G401 (cell line): ENCODE results near the gene PRR29. TPM values are rescaled to one million over a fixed set of nuclear protein-coding genes. Genes with fewer than 3 reads are reported as not detected.
"Not testable (repeated sequence)": the region's sequence is repeated elsewhere in the genome, so short reads cannot be mapped to it uniquely, and the experiment has no call there.

Experiments
- DNase-seq: peaks from one replicate; pipeline ENCODE4 v3.0.0-alpha.2; 2015; ENCODE audit warnings: low spot score
- in situ Hi-C: cut with HindIII; loops from 2 replicates; pipeline ENCODE4 v1.10.0; 2016; ENCODE audit warnings: low sequenced_read_pairs, mixed read lengths
- total RNA-seq: library from RNA; depleted of rRNA; stranded (reverse); fragments of >200 nt; shearing (Covaris generic); gene quantifications from 2 replicates; pipeline ENCODE4 v1.2.3, GENCODE V29; 2014

Gene PRR29
- total RNA-seq, 1 experiment from 2014 or later = 3.1 TPM

DNA sequence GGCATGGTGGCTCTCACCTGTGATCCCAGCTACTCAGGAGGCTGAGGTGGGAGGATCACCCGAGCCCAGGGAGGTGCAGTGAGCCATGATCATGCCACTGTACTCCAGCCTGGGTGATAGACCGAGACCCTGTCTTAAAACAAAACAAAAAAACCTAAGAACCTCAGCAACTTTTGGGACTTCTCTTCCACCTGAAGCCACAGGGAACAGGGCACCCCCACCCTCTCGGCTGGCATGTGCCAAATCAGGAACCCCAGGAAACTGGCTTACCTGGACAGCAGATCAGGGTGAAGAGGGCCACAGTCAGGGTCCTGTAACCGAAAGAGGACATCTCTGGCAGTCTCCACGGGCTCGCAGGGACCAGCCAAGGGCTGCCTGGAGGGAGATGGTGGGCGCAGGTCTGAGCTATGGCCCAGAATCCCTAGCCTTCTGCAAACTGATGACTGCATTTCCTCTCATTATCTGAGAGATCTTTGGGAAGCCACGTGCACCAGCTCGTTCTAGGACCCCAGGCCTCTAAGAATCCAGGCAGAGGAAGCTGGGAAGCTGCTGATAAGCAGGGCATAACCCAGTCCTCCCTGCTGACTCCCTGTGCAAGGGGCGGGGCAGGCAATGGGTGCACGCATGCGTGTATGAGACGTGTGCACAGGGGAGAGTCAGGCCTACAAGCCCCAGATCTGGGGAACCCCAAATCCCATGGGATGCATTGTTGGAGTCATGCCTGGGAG lies 8.4 kb downstream of the PRR29 start:
- no peak for DNase-seq
- in situ Hi-C loops = no loop called here

DNA sequence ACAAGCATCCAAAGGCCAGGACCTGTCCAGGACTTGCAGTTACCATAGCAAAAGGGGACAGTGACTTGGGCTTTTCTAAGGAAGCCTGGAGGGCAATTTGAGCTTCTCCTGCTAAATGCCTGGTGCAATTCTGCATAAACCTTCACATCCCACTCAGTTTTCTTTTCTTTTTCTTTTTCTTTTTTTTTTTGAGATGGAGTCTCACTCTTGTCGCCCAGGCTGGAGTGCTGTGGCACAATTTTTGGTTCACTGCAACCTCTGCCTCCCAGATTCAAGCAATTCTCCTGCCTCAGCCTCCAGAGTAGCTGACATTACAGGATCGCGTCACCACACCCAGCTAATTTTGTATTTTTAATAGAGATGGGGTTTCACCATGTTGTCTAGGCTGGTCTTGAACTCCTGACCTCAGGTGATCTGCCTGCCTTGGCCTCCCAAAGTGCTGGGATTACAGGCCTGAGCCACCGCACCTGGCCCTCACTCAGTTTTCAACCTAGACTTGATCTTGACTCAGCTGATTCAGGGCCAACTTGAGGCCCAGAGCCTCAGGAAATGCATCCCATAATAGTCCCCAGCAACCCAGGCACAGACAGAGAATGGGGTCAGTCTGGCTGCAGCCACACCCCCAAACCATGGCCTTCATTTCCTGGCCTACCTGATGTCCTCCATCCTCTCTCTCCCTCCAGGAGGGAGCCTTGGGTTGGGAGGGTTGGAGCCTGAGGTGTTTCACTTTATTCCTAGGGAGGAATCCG lies 9.1 kb downstream of the PRR29 start:
- DNase-seq, in situ Hi-C loops: not testable (repeated sequence)

DNA sequence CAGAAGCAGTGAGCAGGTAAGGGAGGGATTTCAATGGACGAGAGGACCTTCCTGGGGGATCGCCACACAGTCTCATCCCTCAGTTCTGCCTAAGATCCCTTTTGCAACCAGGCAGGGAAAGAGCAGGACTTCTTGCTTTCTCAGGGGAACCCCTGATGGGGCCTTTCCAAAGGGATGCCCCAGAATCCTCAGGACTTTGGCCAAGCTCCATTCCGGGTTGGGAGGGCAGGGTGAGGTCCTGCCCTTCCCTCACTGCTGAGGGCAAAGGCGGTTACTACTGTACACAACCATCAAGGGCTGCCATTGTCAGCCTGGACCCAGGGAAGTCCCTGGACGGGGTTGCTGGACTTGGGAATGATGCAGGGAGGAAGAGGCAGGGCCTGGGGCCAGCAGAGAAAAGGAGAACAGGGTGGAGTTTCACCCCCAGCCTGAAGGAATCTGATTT lies 9.7 kb downstream of the PRR29 start:
- no peak for DNase-seq
- in situ Hi-C loops = no loop called here

DNA sequence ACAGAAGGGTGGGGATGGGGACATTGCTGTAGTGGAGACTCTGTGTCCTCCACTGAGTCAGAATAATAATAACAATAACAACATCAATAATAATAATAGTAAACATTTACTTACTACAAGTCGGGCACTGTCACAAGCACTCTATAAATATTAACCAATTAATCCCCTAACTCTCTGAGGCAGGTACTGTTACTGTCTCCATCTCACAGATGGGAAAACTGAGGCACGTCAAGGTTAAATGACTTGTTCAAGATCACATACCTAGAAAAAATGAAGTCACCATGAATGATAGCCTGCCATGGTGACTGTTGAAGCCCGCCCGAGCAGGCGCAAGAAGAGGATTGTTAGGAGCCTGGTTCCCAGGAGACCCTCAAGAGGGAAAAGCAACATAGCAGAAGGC lies 10.2 kb downstream of the PRR29 start:
- no peak for DNase-seq
- in situ Hi-C loops = no loop called here

DNA sequence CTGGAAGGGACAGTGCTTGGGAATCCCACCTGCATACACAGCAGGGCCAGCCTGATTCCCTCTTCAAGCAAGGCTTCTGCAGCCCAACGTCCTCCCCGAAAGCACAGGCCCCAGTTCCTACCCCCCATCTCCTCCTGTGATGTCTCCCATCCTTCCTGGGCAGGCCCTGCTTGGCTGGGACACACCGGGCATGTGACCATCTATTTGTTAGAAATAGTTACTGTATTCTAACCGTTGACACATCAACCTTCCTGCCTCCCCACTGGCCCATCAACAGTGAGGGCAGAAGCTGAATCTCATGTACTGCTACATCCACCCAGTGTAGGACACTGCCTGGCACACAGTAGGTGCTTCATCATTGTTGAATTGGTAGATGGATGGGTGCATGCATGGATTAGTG lies 10.7 kb downstream of the PRR29 start:
- in situ Hi-C loops = no loop called here
- DNase-seq = no peak

DNA sequence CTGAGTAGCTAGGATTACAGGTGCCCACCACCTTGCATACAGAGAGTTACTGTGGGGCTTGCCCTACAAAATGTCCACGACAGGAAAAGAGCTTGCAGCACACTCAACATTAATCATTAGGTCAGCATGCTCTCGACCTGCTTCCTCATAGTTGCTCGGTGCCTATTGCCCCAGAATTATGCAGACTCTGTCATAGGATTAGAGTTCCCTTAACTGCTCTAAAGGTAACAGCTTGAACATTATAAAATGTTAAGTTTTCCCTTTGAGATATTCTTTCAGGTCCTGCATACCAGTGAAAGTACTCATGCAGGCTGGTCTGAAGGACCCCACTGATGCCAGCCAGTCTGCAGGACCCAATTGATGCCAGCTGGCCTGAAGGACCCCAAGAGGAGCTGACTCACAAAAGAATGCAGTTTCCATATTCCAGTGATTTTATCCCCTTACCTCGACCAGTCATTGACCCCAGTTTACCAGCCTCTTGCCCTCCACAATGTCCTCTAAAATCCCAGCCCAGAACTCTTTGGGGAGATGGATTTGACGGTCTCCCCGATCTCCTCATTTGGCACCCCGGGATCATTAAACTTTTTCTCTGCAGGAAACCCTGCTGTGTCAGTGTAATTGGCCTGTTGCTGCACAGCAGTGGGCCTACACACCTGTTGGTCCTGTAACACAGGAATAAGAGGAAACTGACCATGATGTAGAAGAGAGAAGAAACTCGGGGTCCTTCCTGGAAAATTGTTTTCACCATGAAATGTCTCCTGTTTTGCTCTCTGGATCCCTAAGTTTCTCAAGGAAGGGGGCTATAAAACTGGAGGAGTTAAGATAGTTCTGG lies 11.6 kb downstream of the PRR29 start:
- in situ Hi-C loops = no loop called here
- no peak for DNase-seq

DNA sequence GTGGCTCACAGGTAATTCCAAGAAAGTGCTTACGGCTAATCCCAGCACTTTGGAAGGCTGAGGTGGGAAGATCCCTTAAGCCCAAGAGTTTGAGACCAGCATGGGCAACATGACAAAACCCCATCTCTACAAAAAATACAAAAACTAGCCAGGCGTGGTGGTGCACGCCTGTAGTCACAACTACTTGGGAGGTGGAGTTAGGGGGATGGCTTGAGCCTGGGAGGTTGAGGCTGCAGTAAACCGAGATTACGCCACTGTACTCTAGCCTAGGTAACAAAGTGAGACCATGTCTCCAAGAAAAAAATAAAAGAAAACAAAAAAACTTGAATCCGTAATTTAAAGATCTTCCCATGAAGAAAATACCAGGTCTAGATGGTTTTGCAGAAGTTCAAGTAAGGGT lies 17.3 kb downstream of the PRR29 start:
- no peak for DNase-seq
- in situ Hi-C loops = no loop called here

DNA sequence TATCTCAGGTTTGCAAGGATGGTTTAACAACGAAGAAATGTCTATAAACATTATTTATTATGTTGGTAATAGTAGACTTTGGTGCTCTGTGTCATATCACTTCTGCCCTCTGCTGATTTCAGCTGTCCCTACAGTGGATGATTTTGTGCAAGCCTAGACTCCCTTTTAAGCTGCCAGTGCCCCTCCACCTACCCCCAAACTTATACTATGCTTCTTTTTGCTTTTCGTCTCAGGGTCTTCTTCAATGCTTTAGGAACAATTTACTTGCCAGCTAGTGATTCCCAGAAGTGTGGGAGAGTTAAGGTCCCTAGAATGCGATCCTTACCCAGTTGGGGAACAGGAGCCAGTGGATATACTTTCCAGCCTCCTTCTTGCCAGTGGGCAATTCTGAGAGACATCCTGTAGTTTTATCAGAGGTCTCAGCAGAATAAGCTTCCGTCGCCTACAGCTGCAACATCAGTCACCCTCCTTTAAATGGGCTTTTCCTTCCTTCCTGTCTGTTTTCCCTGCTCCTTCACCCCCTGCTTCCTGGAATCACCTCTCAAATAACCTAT lies 18.2 kb downstream of the PRR29 start:
- DNase-seq = no peak
- in situ Hi-C loops = no loop called here

DNA sequence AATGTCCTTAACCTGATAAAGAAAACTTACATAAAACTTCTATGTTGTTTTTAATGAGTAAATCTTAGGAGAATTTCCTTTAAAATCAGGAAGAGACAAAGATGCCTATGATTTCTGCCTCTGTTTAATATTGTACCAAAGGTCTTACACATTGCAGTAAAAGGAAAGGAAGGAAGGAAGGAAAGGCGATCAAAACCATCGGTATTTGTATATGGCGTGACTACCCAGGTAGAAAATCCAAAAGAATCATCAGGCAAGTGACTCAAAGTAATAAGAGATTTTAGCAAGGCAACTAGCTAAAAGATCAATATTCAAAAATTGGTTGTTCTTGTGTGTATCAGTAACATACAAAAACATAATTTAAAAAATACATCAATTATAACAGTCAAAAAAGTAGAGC lies 18.8 kb downstream of the PRR29 start:
- no peak for DNase-seq
- in situ Hi-C loops = no loop called here

DNA sequence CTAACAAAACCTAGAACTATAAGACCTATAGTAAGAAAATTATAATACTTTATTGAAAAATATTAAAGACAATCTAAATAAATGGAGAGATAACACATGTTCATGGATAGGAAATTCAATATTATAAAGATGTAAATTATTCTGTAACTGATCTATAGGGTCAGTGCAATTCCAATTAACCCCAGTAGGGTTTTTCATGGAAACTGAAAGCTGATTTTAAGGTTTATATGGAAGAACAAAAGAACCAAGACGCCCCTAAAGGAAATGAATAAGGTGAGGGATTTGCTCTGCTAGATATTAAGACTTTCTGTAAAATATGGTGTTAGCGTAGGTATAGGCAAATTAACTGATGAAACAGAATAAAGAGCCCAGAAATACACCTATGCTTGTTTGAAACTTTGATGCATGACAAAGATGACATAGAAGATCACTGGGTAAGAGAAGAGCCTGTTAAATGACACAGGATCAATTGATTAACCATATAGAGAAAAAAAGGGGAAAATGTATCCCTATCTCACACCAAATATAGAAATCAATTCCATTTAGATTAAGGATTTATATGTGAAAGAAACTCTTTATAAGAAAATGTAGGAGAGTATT lies 19.3 kb downstream of the PRR29 start:
- in situ Hi-C loops = no loop called here
- no peak for DNase-seq

DNA sequence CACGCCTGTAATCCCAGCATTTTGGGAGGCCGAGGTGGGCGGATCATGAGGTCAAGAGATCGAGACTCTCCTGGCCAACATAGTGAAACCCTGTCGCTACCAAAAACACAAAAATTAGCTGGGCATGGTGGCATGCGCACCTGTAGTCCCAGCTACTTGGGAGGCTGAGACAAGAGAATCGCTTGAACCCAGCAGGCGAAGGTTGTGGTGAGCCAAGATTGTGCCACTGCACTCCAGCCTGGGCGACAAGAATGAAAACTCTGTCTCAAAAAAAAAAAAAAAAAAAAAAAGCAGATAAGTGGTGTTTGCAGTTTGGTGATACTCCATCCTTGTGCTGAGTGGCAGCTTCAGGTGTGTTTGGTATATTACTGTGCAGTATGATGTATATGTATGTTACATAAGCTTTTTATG lies 21.4 kb downstream of the PRR29 start:
- DNase-seq, in situ Hi-C loops: not testable (repeated sequence)

DNA sequence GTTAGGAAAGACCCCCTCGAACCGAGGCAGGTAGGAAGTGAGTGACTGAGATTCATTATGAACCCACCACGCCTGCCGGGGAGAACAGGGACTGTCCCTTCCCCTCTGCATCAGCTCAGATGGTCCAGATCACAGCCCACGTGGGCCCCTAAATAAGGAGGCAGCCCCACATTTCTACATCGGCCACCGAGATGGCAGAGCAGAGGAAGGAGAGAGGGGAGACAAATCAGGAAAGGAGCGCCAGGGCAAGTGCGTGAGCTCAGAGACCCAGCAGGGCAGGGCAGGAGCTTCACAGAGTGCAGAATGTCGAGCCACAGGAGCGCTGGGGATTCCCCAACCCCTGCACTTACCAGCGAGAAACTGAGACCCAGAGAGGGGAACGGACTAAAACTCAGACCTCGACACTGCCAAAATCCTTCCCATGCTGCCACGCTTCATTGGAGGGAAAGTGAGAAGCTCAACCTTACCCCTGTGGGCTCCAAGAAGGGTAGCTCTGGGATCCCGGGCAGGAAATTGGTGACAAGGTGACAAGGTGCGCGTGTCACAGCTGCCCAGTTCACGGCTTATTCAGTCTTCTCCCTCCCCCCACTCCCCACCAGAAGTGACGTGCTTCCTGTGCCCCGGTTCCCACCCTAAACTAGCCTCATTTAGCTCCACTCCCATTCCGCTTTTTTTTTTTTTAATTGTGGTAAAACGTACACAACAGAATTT lies 22.1 kb downstream of the PRR29 start, which contains the start of gene ICAM2:
Gene ICAM2, minus strand, starts transcription at position 578 of the 711 bp plus-strand sequence. CDS start 13,942 bp downstream, outside the sequence.
- in situ Hi-C loops = no loop called here
- DNase-seq = no peak

DNA sequence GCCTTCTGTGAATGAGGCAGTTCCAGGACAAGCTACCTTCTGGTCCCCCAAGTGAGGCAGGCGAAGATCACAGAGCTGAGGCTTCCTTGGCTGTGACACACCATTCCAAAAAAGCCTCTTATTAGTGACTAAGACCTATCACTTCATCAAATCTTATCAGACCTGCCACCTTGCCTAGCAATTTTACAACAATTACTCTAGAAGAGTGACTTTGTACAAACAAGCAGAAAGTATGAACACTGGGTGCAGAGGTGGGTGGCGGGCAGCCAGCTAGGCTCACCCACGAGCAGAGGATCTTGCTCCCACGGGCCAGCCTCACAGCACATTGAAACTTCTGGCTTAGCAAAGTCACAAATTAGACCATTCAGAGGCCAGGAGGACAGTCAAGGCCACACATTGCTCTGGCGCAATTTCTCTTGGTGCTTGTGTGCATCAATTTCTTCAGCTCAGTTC lies 24.5 kb downstream of the PRR29 start:
- no peak for DNase-seq
- in situ Hi-C loops = no loop called here

DNA sequence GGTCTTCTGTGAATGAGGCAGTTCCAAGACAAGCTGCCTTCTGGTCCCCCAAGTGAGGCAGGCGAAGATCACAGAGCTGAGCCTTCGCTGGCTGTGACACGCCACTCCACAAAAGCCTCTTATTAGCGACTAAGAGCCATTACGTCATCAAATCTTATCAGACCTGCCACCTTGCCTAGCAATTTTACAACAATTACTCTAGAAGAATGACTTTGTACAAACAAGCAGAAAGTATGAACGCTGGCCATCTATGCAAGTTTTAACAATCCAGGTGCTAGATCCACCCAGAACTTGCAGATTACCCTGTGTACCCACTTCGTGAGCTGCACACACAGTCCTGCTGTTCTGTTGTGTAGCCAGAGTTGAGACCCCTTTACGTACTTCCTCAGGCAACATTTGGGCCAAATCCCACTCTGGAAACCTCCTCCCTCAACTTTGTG lies 26.1 kb downstream of the PRR29 start:
- in situ Hi-C loops = no loop called here
- DNase-seq = no peak

DNA sequence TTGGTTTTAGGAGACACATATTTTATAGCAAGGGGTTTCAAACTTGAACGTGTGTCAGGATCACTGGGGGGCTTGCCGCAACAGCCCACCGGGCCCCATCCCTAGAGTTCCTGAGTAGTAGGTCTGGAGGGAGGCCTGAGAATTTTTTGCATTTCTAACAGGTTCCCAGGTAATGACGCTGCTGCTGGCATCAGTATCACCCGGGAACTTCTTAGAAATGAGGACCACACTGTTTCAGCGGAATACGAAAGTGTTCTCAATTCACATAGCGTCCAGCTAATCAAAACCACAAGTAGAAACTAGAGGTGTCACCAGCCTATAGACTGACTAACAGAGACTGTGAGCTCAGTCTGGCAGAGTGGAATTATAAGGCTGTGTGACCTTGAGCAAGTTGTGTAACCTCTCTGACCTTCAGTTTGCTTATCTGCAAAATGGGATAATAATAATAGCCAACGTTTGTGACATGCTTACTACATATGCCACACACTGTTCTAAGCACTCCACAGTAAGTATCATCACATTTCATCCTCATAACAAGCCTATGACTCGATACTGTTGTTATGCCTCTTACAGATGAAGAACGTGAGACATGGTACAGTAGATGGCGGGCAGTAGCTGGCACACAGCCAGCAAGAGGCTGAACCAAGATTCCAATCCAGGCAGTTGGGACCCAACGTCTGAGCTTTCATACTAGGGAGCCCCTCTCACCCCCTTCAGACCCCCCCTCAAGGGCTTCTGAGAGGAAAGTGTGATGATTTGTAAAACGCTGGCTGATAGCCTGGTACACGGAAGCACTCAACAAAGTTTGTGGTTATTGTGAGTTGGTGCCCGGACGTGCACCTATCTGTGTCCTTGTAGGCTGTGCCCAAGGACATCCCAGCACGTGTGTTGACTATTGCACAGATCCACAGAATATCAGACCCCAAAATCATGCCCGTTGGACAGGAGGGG lies 26.9 kb downstream of the PRR29 start:
- DNase-seq = no peak
- in situ Hi-C loops = no loop called here

DNA sequence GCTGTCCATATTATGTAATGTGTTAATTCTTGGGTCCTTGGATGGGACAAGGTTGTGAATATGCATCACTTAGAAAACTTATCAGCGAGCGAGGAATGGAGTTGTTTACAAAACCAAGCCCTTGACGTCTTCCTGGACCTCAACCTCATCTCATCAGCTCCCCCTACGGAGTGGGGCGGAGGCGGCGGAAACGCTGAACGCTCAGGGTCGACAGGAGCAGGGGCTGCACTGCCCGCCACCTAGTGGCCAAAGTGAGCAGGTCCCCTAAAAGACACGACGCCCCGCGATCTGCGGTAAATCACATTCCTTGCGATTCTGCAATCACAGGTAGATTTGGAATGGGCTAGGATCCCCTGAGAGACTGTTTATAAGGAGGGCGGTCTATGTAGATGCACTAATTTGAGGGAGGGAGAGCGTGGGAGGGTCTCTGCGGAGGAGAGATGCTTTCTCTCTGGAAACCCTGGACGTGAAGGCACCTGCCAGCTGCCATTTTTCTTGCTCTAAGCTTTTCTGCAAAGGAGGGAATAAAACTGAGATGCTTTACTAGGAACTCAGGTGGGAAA lies 27.7 kb downstream of the PRR29 start:
- in situ Hi-C loops = no loop called here
- peak; percentile 50 for DNase-seq

DNA sequence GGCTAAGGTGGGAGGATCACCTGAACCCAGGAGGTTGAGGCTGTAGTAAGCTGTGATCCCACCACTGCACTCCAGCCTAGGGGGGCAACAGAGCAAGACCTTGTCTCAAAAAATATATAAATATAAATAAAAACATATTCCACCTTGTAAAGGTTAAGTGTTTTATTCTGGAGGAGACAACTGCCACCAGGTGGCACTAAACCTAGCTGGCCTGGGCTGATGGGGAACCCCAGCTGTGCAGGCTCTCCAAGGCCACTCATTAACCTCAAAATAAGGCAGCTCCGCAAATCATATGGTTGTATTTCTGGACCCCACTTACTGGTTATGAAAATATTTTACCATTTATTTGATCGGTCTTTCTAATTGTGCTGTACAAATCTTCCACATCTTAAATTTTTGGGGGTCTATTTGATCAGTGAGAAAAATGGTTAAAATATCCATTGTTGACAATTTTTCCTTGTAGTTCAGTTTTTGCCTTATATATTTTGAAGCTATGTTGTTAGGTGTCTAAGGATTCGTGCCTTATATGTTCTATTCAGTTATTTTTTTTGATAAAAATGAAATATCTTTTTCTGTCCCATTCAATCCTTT lies 30.8 kb downstream of the PRR29 start:
- in situ Hi-C loops = no loop called here
- DNase-seq = peak; percentile 74
